ENCODE measurements around the gene ZNF791.
"Not testable (repeated sequence)": the region's sequence is repeated elsewhere in the genome, so short reads cannot be mapped to it uniquely, and the experiment has no call there.

The ZNF791 gene

GRCh38 chr19:12636631-12637030, 25.9 kb downstream of the ZNF791 start:
- no peak for DNase-seq

GRCh38 chr19:12638611-12639182, 28.0 kb downstream of the ZNF791 start:
- DNase-seq = no peak

GRCh38 chr19:12639901-12640613, 29.3 kb downstream of the ZNF791 start:
- DNase-seq = peak; percentile 86

- DNase-seq = no peak
These were observed 30.7 kb downstream of the ZNF791 start for GRCh38 chr19:12641456-12641855.

- DNase-seq = no peak
These were observed 31.8 kb downstream of the ZNF791 start for GRCh38 chr19:12642506-12642905.

GRCh38 chr19:12643716-12644115, 33.0 kb downstream of the ZNF791 start:
- not testable (repeated sequence) for DNase-seq

- no peak for DNase-seq
These were observed 35.8 kb downstream of the ZNF791 start for GRCh38 chr19:12646551-12646950.

GRCh38 chr19:12647047-12647446, 36.3 kb downstream of the ZNF791 start:
- DNase-seq = no peak

GRCh38 chr19:12647490-12648071, 36.9 kb downstream of the ZNF791 start:
- DNase-seq = peak; percentile 60

GRCh38 chr19:12648088-12648487, 37.4 kb downstream of the ZNF791 start:
- no peak for DNase-seq

GRCh38 chr19:12649941-12650340, 39.2 kb downstream of the ZNF791 start:
- DNase-seq = no peak

- no peak for DNase-seq
These were observed 41.5 kb downstream of the ZNF791 start for GRCh38 chr19:12652219-12652618.

- DNase-seq = no peak
These were observed 44.8 kb downstream of the ZNF791 start for GRCh38 chr19:12655546-12655945.

- peak; percentile 20 for DNase-seq
These were observed 46.3 kb downstream of the ZNF791 start for GRCh38 chr19:12656899-12657571.

- DNase-seq = no peak
These were observed 47.2 kb downstream of the ZNF791 start for GRCh38 chr19:12657966-12658365.

- no peak for DNase-seq
These were observed 50.3 kb downstream of the ZNF791 start for GRCh38 chr19:12660980-12661379.

GRCh38 chr19:12664406-12665280, 53.9 kb downstream of the ZNF791 start:
- DNase-seq = no peak

GRCh38 chr19:12665281-12665573, 54.5 kb downstream of the ZNF791 start:
- peak; percentile 66 for DNase-seq

GRCh38 chr19:12665671-12666264, 55.0 kb downstream of the ZNF791 start:
- no peak for DNase-seq

GRCh38 chr19:12666265-12667048, 55.7 kb downstream of the ZNF791 start, which contains the start of the genes MAN2B1 and WDR83:
TSS of gene MAN2B1 (minus strand) at chr19:12666742. CDS start at chr19:12666701, 41 bp downstream.
TSS of gene WDR83 (plus strand) at chr19:12666807. CDS start at chr19:12669791, 2,984 bp downstream.
- peak; percentile 87 for DNase-seq

GRCh38 chr19:12667731-12668302, 57.1 kb downstream of the ZNF791 start:
- no peak for DNase-seq
